H1 (cell line): ENCODE data around the gene RAD51B. TPM values are rescaled to one million over a fixed set of nuclear protein-coding genes. Genes with fewer than 3 reads are reported as not detected.

Experiments used
- CTCF ChIA-PET: fragments of 300-600 bp; sonication (Branson Sonifier 250); formaldehyde crosslinking; loops from one replicate; lab custom pipeline; 2021; ENCODE audit not compliant: partially characterized antibody; lab: Charles Lee
- POLR2A ChIA-PET: fragments of 300-600 bp; sonication (Branson Sonifier 250); formaldehyde crosslinking; loops from one replicate; lab custom pipeline; 2021; ENCODE audit warnings: inconsistent platforms; ENCODE audit not compliant: partially characterized antibody; lab: Charles Lee
- DNase-seq, 2 experiments: peaks; one replicate each; pipeline versions ENCODE4 v3.0.0 to v3.0.0-alpha.2; 2010 to 2022; ENCODE audit warnings: low spot score in 2 of 2, low read depth in 1 of 2, mixed read lengths in 1 of 2
- FAIRE-seq: peaks from 2 replicates; lab custom pipeline; 2011; peaks lifted over from hg19 to GRCh38; lab: Jason Lieb, UNC
- H2AFZ ChIP-seq: 2 replicates; pipeline ENCODE4 v1.8.1; 2012; ENCODE audit warnings: low read length, inconsistent platforms
- H2AK5ac ChIP-seq: 2 replicates; pipeline ENCODE4 v1.6.1; 2013; ENCODE audit warnings: low read depth, low read length
- H2BK120ac ChIP-seq: replicated peaks from 2 replicates; pipeline ENCODE3; 2013; ENCODE audit warnings: low read depth, low read length, inconsistent platforms
- H2BK12ac ChIP-seq: 2 replicates; pipeline ENCODE4 v1.6.1; 2013; ENCODE audit warnings: low read depth, low read length
- H2BK15ac ChIP-seq: 2 replicates; pipeline ENCODE4 v1.6.1; 2013; ENCODE audit warnings: low read length
- H2BK20ac ChIP-seq: 2 replicates; pipeline ENCODE4 v1.6.1; 2013; ENCODE audit warnings: low read length
- H2BK5ac ChIP-seq: 2 replicates; pipeline ENCODE4 v1.6.1; 2013; ENCODE audit warnings: low read depth, low read length
- H3K14ac ChIP-seq: 2 replicates; pipeline ENCODE4 v1.6.1; 2013; ENCODE audit warnings: inconsistent platforms; ENCODE audit not compliant: insufficient read length
- H3K18ac ChIP-seq: 2 replicates; pipeline ENCODE4 v1.6.1; 2013; ENCODE audit warnings: low read length; ENCODE audit errors: extremely low read depth
- H3K23ac ChIP-seq: 2 replicates; pipeline ENCODE4 v1.6.1; 2013; ENCODE audit warnings: inconsistent platforms; ENCODE audit not compliant: insufficient read length
- H3K23me2 ChIP-seq: 2 replicates; pipeline ENCODE4 v1.6.1; 2013; ENCODE audit warnings: low read depth, low read length
- H3K27ac ChIP-seq: 2 replicates; pipeline ENCODE4 v1.6.1; 2011; ENCODE audit warnings: low read depth, low read length, inconsistent platforms
- H3K27me3 ChIP-seq, 4 experiments: replicated peaks in 1 of 4; 1 replicate in 1 of 4; 2 replicates in 3 of 4; pipeline versions ENCODE4 v1.6.1 to v1.8.1; 2011 to 2013; ENCODE audit warnings: low read length in 3 of 4, mild to moderate bottlenecking in 3 of 4, inconsistent platforms in 2 of 4, mixed read lengths in 2 of 4, moderate library complexity in 1 of 4; ENCODE audit not compliant: control insufficient read depth in 3 of 4, insufficient read depth in 3 of 4; ENCODE audit errors: extremely low read depth in 1 of 4
- H3K36me3 ChIP-seq, 4 experiments: 2 replicates each; pipeline versions ENCODE4 v1.6.1 to v1.8.1; 2011 to 2013; ENCODE audit warnings: mild to moderate bottlenecking in 4 of 4, low read length in 3 of 4, moderate library complexity in 2 of 4, control low read depth in 1 of 4, inconsistent platforms in 1 of 4; ENCODE audit not compliant: insufficient read depth in 4 of 4, control insufficient read depth in 2 of 4
- H3K4ac ChIP-seq: replicated peaks from 2 replicates; pipeline ENCODE3; 2013; ENCODE audit warnings: low read length, low read depth, mixed read lengths, inconsistent platforms; ENCODE audit not compliant: insufficient read length
- H3K4me1 ChIP-seq, 4 experiments: replicated peaks in 1 of 4; 1 replicate in 1 of 4; 2 replicates in 3 of 4; pipeline versions ENCODE4 v1.6.1 to v1.8.1; 2011 to 2013; ENCODE audit warnings: low read length in 3 of 4, inconsistent platforms in 2 of 4, mixed read lengths in 1 of 4; ENCODE audit not compliant: insufficient read depth in 4 of 4, control insufficient read depth in 3 of 4
- H3K4me2 ChIP-seq, 2 experiments: 2 replicates each; pipeline versions ENCODE4 v1.6.1 to v1.8.1; 2011 to 2013; ENCODE audit warnings: low read depth in 2 of 2, low read length in 2 of 2, control low read depth in 1 of 2, inconsistent platforms in 1 of 2, mild to moderate bottlenecking in 1 of 2; ENCODE audit not compliant: insufficient read depth in 1 of 2
- H3K4me3 ChIP-seq, 4 experiments: fragments of 200-600, 300-600 bp in 1 of 4; sonication (generic), shearing (Covaris generic), sonication (Bioruptor Twin) in 1 of 4; 2 replicates each; pipeline versions ENCODE4 v1.5.1 to v1.8.1; 2011 to 2016; ENCODE audit warnings: low read length in 4 of 4, low read depth in 3 of 4, control low read depth in 2 of 4, inconsistent platforms in 2 of 4, mild to moderate bottlenecking in 2 of 4, mixed read lengths in 1 of 4, moderate library complexity in 1 of 4; ENCODE audit not compliant: insufficient read depth in 2 of 4; ENCODE audit errors: extremely low read depth in 1 of 4
- H3K56ac ChIP-seq: replicated peaks from 2 replicates; pipeline ENCODE3; 2013; ENCODE audit warnings: low read depth, mild to moderate bottlenecking, mixed read lengths, low read length, inconsistent platforms; ENCODE audit not compliant: insufficient read length
- H3K79me1 ChIP-seq: 2 replicates; pipeline ENCODE4 v1.6.1; 2013; ENCODE audit warnings: low read depth, low read length, control low read depth
- H3K79me2 ChIP-seq, 2 experiments: 2 replicates each; pipeline versions ENCODE4 v1.6.1 to v1.8.1; 2012 to 2013; ENCODE audit warnings: low read length in 2 of 2, mild to moderate bottlenecking in 2 of 2, inconsistent platforms in 1 of 2; ENCODE audit not compliant: insufficient read depth in 2 of 2, control insufficient read depth in 1 of 2
- H3K9ac ChIP-seq, 4 experiments: replicated peaks in 1 of 4; 1 replicate in 1 of 4; 2 replicates in 3 of 4; pipeline versions ENCODE4 v1.6.1 to v1.8.1; 2011 to 2013; ENCODE audit warnings: low read depth in 3 of 4, low read length in 3 of 4, control low read depth in 2 of 4, mild to moderate bottlenecking in 2 of 4, moderate library complexity in 2 of 4, inconsistent platforms in 1 of 4; ENCODE audit errors: extremely low read depth in 1 of 4
- H3K9me3 ChIP-seq, 2 experiments: 2 replicates each; pipeline versions ENCODE4 v1.6.1 to v1.8.1; 2012 to 2013; ENCODE audit warnings: mild to moderate bottlenecking in 2 of 2, moderate library complexity in 2 of 2, control low read depth in 1 of 2, inconsistent platforms in 1 of 2, low read depth in 1 of 2, low read length in 1 of 2, mixed read lengths in 1 of 2; ENCODE audit not compliant: insufficient read depth in 2 of 2
- H4K20me1 ChIP-seq, 2 experiments: replicated peaks in 1 of 2; 2 replicates each; pipeline versions ENCODE3 to v1.8.1; 2011 to 2013; ENCODE audit warnings: inconsistent platforms in 2 of 2, low read length in 2 of 2, mild to moderate bottlenecking in 1 of 2; ENCODE audit not compliant: insufficient read depth in 2 of 2, control insufficient read depth in 1 of 2
- H4K5ac ChIP-seq: 2 replicates; pipeline ENCODE4 v1.6.1; 2013; ENCODE audit warnings: low read length, low read depth, mixed read lengths, inconsistent platforms; ENCODE audit not compliant: insufficient read length
- H4K8ac ChIP-seq: 2 replicates; pipeline ENCODE4 v1.8.0; 2013; ENCODE audit warnings: mild to moderate bottlenecking, moderate library complexity, low read length, inconsistent platforms; ENCODE audit not compliant: insufficient read depth; ENCODE audit errors: extremely low read depth
- H4K91ac ChIP-seq: replicated peaks from 2 replicates; pipeline ENCODE3; 2013; ENCODE audit warnings: low read length, mixed read lengths, inconsistent platforms; ENCODE audit not compliant: insufficient read length
- GABPA ChIP-seq: IDR thresholded peaks from 2 replicates; pipeline ENCODE4 v1.6.1; 2011; ENCODE audit warnings: mild to moderate bottlenecking, low read length, moderate library complexity, borderline replicate concordance; ENCODE audit not compliant: insufficient read depth
- HDAC6 ChIP-seq: IDR thresholded peaks from one replicate; pipeline ENCODE4 v1.7.1; 2012; ENCODE audit warnings: low read depth, mild to moderate bottlenecking, inconsistent platforms, low read length, moderate library complexity
- MAX ChIP-seq: IDR thresholded peaks from 2 replicates; pipeline ENCODE4 v1.6.1; 2012; ENCODE audit warnings: inconsistent platforms
- POU5F1 ChIP-seq: IDR thresholded peaks from 2 replicates; pipeline ENCODE4 v1.6.1; 2011; ENCODE audit warnings: low read depth, mild to moderate bottlenecking, low read length, moderate library complexity
- SIRT6 ChIP-seq: IDR thresholded peaks from one replicate; pipeline ENCODE4 v1.7.1; 2012; ENCODE audit warnings: low read length, inconsistent platforms
- SP2 ChIP-seq: IDR thresholded peaks from 2 replicates; pipeline ENCODE4 v1.6.1; 2012; ENCODE audit warnings: mild to moderate bottlenecking, low read length, inconsistent platforms
- TAF7 ChIP-seq: optimal IDR thresholded peaks from 2 replicates; pipeline ENCODE3; 2011; ENCODE audit warnings: low read depth, mild to moderate bottlenecking, inconsistent platforms, low read length, moderate library complexity, borderline replicate concordance
- polyA plus RNA-seq, 7 experiments: library from polyadenylated mRNA; depleted of rRNA in 3 of 7; stranded (reverse) in 5 of 7; unstranded in 2 of 7; fragments of >200 nt in 5 of 7; fragments of 200-250 nt in 2 of 7; gene quantifications; 1 replicate in 5 of 7; 2 replicates in 1 of 7; 4 replicates in 1 of 7; pipeline versions ENCODE4 v1.2.1 to v1.2.3, GENCODE V29; 2011 to 2013; ENCODE audit warnings: missing spikeins in 2 of 7, mixed read lengths in 2 of 7
- total RNA-seq: library from RNA; stranded (reverse); fragmentation: NEBNext Ultra II Directional; extraction: Animal tissue kit (Norgen Biotek cat#: 25700); gene quantifications from 2 replicates; pipeline ENCODE4 v1.2.1, GENCODE V29; 2021

RAD51B gene
- total and polyA plus RNA-seq, 2 of the 8 experiments (the other 6 are each of a cell fraction or from before 2014, with no cell fraction given): 3.9 to 14.9 TPM

GRCh38 chr14:68217791-68218340 lies 398.3 kb downstream of the RAD51B start:
- Histone ChIP-seq H3K36me3 (no peaks in the 10 kb centered on the region), H4K20me1 (no peaks in the 10 kb centered on the region), H2BK15ac (no peak overlapping the region), H2BK20ac (no peak overlapping the region), H2BK12ac (no peak overlapping the region), H3K56ac (no peak overlapping the region), H4K8ac (no peak overlapping the region), H3K4me1 (0 out of 7 replicates have a peak, but pooled peaks cover 0 to 2% (median 0%) of the 10 kb centered on the region in 4 experiments), H3K4ac (no peak overlapping the region), H3K14ac (no peak overlapping the region), H2BK120ac (no peak overlapping the region), H3K23me2 (no peaks in the 10 kb centered on the region), H3K23ac (no peak overlapping the region), H4K5ac (no peak overlapping the region), H3K9me3 (peaks cover 0 to 4% of the 10 kb centered on the region in 2 experiments; a peak in 1 of 4 replicates), H2AK5ac (no peak overlapping the region), H2BK5ac (no peak overlapping the region), H3K79me1 (no peaks in the 10 kb centered on the region), H3K27me3 (no peaks in the 10 kb centered on the region), H3K18ac (no peak overlapping the region), H2AFZ (no peak overlapping the region), H4K91ac (no peak overlapping the region), H3K4me2 (no peak overlapping the region), H3K4me3 (no peak overlapping the region), H3K79me2 (no peaks in the 10 kb centered on the region), H3K27ac (no peak overlapping the region), H3K9ac (no peak overlapping the region)
- ChIA-PET POLR2A (no interaction called here), CTCF (no interaction called here)
- TF ChIP-seq GABPA (no peak), HDAC6 (no peak), POU5F1 (no peak), TAF7 (no peak), SIRT6 (no peak), MAX (no peak), SP2 (no peak)
- FAIRE-seq (no peak), DNase-seq (no peak)
